IMR-90 (cell line): ENCODE measurements around the gene SCAF1.

Experiments
- CHD1 ChIP-seq: IDR thresholded peaks from 2 replicates; pipeline ENCODE4 v1.6.1; 2012; ENCODE audit warnings: low read depth, low read length, improper control_type of control experiment
- CTCF ChIP-seq: conservative IDR thresholded peaks from 2 replicates; pipeline ENCODE4 v1.5.1; 2012; ENCODE audit warnings: mild to moderate bottlenecking, low read depth, low read length, improper control_type of control experiment
- MAZ ChIP-seq: IDR thresholded peaks from 2 replicates; pipeline ENCODE4 v1.6.1; 2012; ENCODE audit warnings: low read depth, mild to moderate bottlenecking, low read length, improper control_type of control experiment, moderate library complexity, borderline replicate concordance
- MXI1 ChIP-seq: IDR thresholded peaks from 2 replicates; pipeline ENCODE4 v1.6.1; 2012; ENCODE audit warnings: low read depth, mild to moderate bottlenecking, low read length, moderate library complexity, borderline replicate concordance
- POLR2A ChIP-seq: IDR thresholded peaks from 2 replicates; pipeline ENCODE4 v1.6.1; 2012; ENCODE audit warnings: mild to moderate bottlenecking, low read depth, low read length
- RCOR1 ChIP-seq: IDR thresholded peaks from 2 replicates; pipeline ENCODE4 v1.6.1; 2012; ENCODE audit warnings: mild to moderate bottlenecking, low read length, improper control_type of control experiment; ENCODE audit not compliant: insufficient replicate concordance
- RFX5 ChIP-seq: IDR thresholded peaks from 2 replicates; pipeline ENCODE4 v1.8.0; 2012; ENCODE audit warnings: low read depth, mild to moderate bottlenecking, low read length, moderate library complexity
- TF ChIP-seq, protein P1 (sequence below): fragments of 150-350 bp; IDR thresholded peaks from 2 replicates; pipeline ENCODE4 v1.6.1; 2017; ENCODE audit warnings: mild to moderate bottlenecking, antibody characterized with exemption, low read length, low read depth

DNA sequence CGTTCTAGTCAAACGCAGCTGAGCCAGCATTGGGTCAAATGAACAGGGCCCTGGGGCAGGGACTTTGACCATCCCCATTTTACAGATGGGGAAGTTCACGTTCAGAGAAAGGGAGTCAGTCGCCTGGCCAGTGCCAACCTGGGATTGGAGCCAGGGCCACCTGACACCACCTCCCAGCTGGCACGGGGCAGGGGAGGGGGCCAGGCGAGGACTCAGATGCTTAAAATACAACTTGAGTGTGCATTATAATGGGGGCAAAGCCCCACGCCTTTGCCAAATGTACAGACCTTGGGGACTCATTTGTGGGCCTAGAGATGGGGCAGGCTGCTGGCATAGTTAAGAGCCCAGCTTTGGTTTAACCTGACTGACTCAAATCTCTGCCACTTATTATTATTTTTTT is 36.4 kb upstream of the SCAF1 start:
- TF ChIP-seq CTCF (no peak), POLR2A (no peak), CHD1 (no peak), RCOR1 (no peak), RFX5 (no peak), MAZ (no peak), MXI1 (no peak)
- TF ChIP-seq, protein P1, sequence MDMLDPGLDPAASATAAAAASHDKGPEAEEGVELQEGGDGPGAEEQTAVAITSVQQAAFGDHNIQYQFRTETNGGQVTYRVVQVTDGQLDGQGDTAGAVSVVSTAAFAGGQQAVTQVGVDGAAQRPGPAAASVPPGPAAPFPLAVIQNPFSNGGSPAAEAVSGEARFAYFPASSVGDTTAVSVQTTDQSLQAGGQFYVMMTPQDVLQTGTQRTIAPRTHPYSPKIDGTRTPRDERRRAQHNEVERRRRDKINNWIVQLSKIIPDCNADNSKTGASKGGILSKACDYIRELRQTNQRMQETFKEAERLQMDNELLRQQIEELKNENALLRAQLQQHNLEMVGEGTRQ, result no peak
